K562 (cell line): ENCODE results near the gene POLK. TPM values are rescaled to one million over a fixed set of nuclear protein-coding genes. Genes with fewer than 3 reads are reported as not detected.

Experiments
- CREBBP ChIP-seq: IDR thresholded peaks from one replicate; pipeline ENCODE4 v1.6.1; 2012; ENCODE audit warnings: low read depth, mild to moderate bottlenecking, control low read depth, inconsistent platforms, low read length
- HOMEZ ChIP-seq: fragments of 250-450 bp; sonication (Bioruptor Pico); IDR thresholded peaks from 2 replicates; pipeline ENCODE4 v1.4.0; 2020; ENCODE audit warnings: mild to moderate bottlenecking, moderate library complexity
- KAT2B ChIP-seq: IDR thresholded peaks from one replicate; pipeline ENCODE4 v1.6.1; 2012; ENCODE audit warnings: low read depth, mild to moderate bottlenecking, control low read depth, inconsistent platforms, low read length, moderate library complexity
- MAFG ChIP-seq: fragments of 450-650 bp; conservative IDR thresholded peaks from 2 replicates; pipeline ENCODE4 v1.6.1; 2016; ENCODE audit warnings: missing genetic modification characterization, missing compliant biosample characterization
- MBD2 ChIP-seq: sonication (generic); IDR thresholded peaks from 2 replicates; pipeline ENCODE4 v1.6.1; 2016; ENCODE audit warnings: low read depth, borderline replicate concordance
- NKRF ChIP-seq: fragments of 450-650 bp; IDR thresholded peaks from 2 replicates; pipeline ENCODE4 v1.6.1; 2016; ENCODE audit warnings: borderline replicate concordance
- RREB1 ChIP-seq: fragments of 250-450 bp; sonication (Bioruptor Pico); IDR thresholded peaks from 2 replicates; pipeline ENCODE4 v1.4.0; 2020
- polyA plus RNA-seq, 8 experiments: library from polyadenylated mRNA; depleted of rRNA in 4 of 8; stranded (reverse) in 5 of 8; unstranded in 3 of 8; fragments of >200 nt; fragmentation: Nextera tagmentation in 2 of 8; fragmentation: Illumina TruSeq in 1 of 8; extraction: Ambion mirVana in 2 of 8; extraction: Trizol in 1 of 8; gene quantifications; 2 replicates each; pipeline versions ENCODE4 v1.2.1 to v1.2.3, GENCODE V29; 2011 to 2014; ENCODE audit warnings: inconsistent platforms in 1 of 8, missing spikeins in 1 of 8
- total RNA-seq, 7 experiments: library from RNA; depleted of rRNA in 6 of 7; stranded (reverse); fragments of >200 nt in 6 of 7; fragmentation: Illumina TruSeq in 2 of 7; extraction: Trizol in 2 of 7; gene quantifications; 2 replicates each; pipeline versions ENCODE4 v1.2.1 to v1.2.3, GENCODE V29; 2011 to 2021; ENCODE audit warnings: low replicate concordance in 1 of 7
- TF ChIP-seq, protein P1 (sequence below), 2 experiments: IDR thresholded peaks in 1 of 2; conservative IDR thresholded peaks in 1 of 2; 2 replicates each; pipeline ENCODE4 v1.6.1; 2016; ENCODE audit warnings: low read depth in 2 of 2, mild to moderate bottlenecking in 1 of 2, missing compliant biosample characterization in 1 of 2, missing genetic modification characterization in 1 of 2, moderate library complexity in 1 of 2
- TF ChIP-seq, protein P2 (sequence below): fragments of 250-450 bp; sonication (Bioruptor Pico); IDR thresholded peaks from 2 replicates; pipeline ENCODE4 v1.4.0; 2020; ENCODE audit warnings: borderline replicate concordance

POLK gene
- total and polyA plus RNA-seq, 9 of the 15 experiments (the other 6 are each of a cell fraction or from before 2014, with no cell fraction given): 6.1 to 31.6 (median 16.5) TPM

GRCh38 chr5:75511435-75512382 lies at the start of gene POLK, which contains the start of gene CERT1 (continued):
- TF ChIP-seq, protein P1, sequence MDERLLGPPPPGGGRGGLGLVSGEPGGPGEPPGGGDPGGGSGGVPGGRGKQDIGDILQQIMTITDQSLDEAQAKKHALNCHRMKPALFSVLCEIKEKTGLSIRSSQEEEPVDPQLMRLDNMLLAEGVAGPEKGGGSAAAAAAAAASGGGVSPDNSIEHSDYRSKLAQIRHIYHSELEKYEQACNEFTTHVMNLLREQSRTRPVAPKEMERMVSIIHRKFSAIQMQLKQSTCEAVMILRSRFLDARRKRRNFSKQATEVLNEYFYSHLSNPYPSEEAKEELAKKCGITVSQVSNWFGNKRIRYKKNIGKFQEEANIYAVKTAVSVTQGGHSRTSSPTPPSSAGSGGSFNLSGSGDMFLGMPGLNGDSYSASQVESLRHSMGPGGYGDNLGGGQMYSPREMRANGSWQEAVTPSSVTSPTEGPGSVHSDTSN (CRISPR knock-in tag; IDR thresholded peaks at IDR 0.05; ENCODE audit: low read depth): no peak
- TF ChIP-seq, protein P1 (tag; conservative IDR thresholded peaks at IDR 0.05; ENCODE audit: low read depth): no peak
- TF ChIP-seq RREB1 (CRISPR knock-in tag): 0 out of 2 replicates have a peak, but pooled peaks have one; percentile 41
- TF ChIP-seq KAT2B: no peak
- no peak for TF ChIP-seq MAFG (tag)
- TF ChIP-seq MBD2: 0 out of 2 replicates have a peak, but pooled peaks have one; percentile 55
- no peak for TF ChIP-seq HOMEZ (CRISPR knock-in tag)
- peak; percentile 23; the same call in 1 of the 2 replicates for TF ChIP-seq NKRF
- TF ChIP-seq, protein P2, sequence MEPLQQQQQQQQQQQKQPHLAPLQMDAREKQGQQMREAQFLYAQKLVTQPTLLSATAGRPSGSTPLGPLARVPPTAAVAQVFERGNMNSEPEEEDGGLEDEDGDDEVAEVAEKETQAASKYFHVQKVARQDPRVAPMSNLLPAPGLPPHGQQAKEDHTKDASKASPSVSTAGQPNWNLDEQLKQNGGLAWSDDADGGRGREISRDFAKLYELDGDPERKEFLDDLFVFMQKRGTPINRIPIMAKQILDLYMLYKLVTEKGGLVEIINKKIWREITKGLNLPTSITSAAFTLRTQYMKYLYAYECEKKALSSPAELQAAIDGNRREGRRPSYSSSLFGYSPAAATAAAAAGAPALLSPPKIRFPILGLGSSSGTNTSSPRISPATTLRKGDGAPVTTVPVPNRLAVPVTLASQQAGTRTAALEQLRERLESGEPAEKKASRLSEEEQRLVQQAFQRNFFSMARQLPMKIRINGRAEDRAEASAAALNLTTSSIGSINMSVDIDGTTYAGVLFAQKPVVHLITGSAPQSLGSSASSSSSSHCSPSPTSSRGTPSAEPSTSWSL: 0 out of 2 replicates have a peak, but pooled peaks have one; percentile 40
- no peak for TF ChIP-seq CREBBP
